Endothelial cell of umbilical vein (primary cell): ENCODE measurements around the gene AGBL4. TPM values are rescaled to one million over a fixed set of nuclear protein-coding genes. Genes with fewer than 3 reads are reported as not detected.

Experiments used
- BruUV-seq: library from RNA; stranded (reverse); fragments of 400-500 nt; replicated peaks from 2 replicates; lab custom pipeline; 2021; lab: Mats Ljungman, UMichigan
- CTCF ChIA-PET: fragments of 300-600, 350-600 bp; sonication (Branson Sonifier 250); formaldehyde crosslinking; loops from one replicate; lab custom pipeline; 2021; ENCODE audit warnings: antibody characterized with exemption, inconsistent platforms; lab: Charles Lee
- POLR2A ChIA-PET: fragments of 300-600, 350-600 bp; sonication (Branson Sonifier 250); formaldehyde crosslinking; loops from one replicate; lab custom pipeline; 2021; ENCODE audit warnings: antibody characterized with exemption, inconsistent platforms; lab: Charles Lee
- DNase-seq: peaks from one replicate; pipeline ENCODE4 v3.0.0-alpha.2; 2011; ENCODE audit warnings: low read depth, low spot score
- FAIRE-seq: peaks from 2 replicates; lab custom pipeline; 2011; peaks lifted over from hg19 to GRCh38; lab: Jason Lieb, UNC
- H2AFZ ChIP-seq: 2 replicates; pipeline ENCODE4 v1.6.0; 2012; ENCODE audit warnings: low read depth, low read length, control low read depth, inconsistent platforms
- H3K27ac ChIP-seq: 2 replicates; pipeline ENCODE4 v1.5.1; 2011; ENCODE audit warnings: low read depth, mild to moderate bottlenecking, control low read depth, low read length, moderate library complexity; ENCODE audit not compliant: insufficient read depth
- H3K27me3 ChIP-seq, 2 experiments: 2 replicates each; pipeline versions ENCODE4 v1.6.0 to v1.6.1; 2011; ENCODE audit warnings: low read length in 2 of 2, mixed read lengths in 1 of 2; ENCODE audit not compliant: control insufficient read depth in 2 of 2, insufficient read depth in 2 of 2
- H3K36me3 ChIP-seq, 2 experiments: 2 replicates in 1 of 2; 3 replicates in 1 of 2; pipeline ENCODE4 v1.5.1; 2011; ENCODE audit warnings: low read length in 2 of 2, mild to moderate bottlenecking in 1 of 2, moderate library complexity in 1 of 2; ENCODE audit not compliant: control insufficient read depth in 2 of 2, insufficient read depth in 2 of 2; ENCODE audit errors: extremely low read depth in 1 of 2
- H3K4me1 ChIP-seq: 3 replicates; pipeline ENCODE4 v1.5.1; 2011; ENCODE audit warnings: mild to moderate bottlenecking, low read length; ENCODE audit not compliant: control insufficient read depth, insufficient read depth; ENCODE audit errors: extremely low read depth
- H3K4me2 ChIP-seq: 2 replicates; pipeline ENCODE4 v1.6.1; 2011; ENCODE audit warnings: low read length, control low read depth, mixed read lengths; ENCODE audit not compliant: insufficient read depth
- H3K4me3 ChIP-seq, 3 experiments: fragments of 200-600 bp in 1 of 3; sonication (generic), shearing (Covaris generic) in 1 of 3; replicated peaks in 1 of 3; 2 replicates each; pipeline ENCODE4 v1.5.1; 2011 to 2016; ENCODE audit warnings: control low read depth in 3 of 3, low read length in 3 of 3, mild to moderate bottlenecking in 2 of 3, inconsistent platforms in 1 of 3, low read depth in 1 of 3, moderate library complexity in 1 of 3; ENCODE audit not compliant: insufficient read depth in 1 of 3
- H3K79me2 ChIP-seq: 2 replicates; pipeline ENCODE4 v1.6.0; 2012; ENCODE audit warnings: low read length, inconsistent platforms; ENCODE audit not compliant: control insufficient read depth, insufficient read depth
- H3K9ac ChIP-seq: replicated peaks from 2 replicates; pipeline ENCODE3; 2011; ENCODE audit warnings: low read length, control low read depth; ENCODE audit not compliant: insufficient read depth; ENCODE audit errors: extremely low read depth
- H3K9me1 ChIP-seq: replicated peaks from 3 replicates; pipeline ENCODE4 v1.6.0; 2011; ENCODE audit warnings: mild to moderate bottlenecking, low read length; ENCODE audit not compliant: control insufficient read depth, insufficient read depth; ENCODE audit errors: extremely low read depth
- H3K9me3 ChIP-seq: replicated peaks from 2 replicates; pipeline ENCODE4 v1.5.1; 2012; ENCODE audit warnings: low read length, inconsistent platforms; ENCODE audit not compliant: control insufficient read depth, insufficient read depth
- H4K20me1 ChIP-seq: replicated peaks from 2 replicates; pipeline ENCODE3; 2011; ENCODE audit warnings: mild to moderate bottlenecking, low read length; ENCODE audit not compliant: control insufficient read depth, insufficient read depth; ENCODE audit errors: extremely low read depth
- CTCF ChIP-seq, 2 donors: IDR thresholded peaks; 1 replicate in 1 of 2; 2 replicates in 1 of 2; pipeline ENCODE4 v1.5.1; 2011; ENCODE audit warnings: low read length in 2 of 2, mild to moderate bottlenecking in 2 of 2, moderate library complexity in 2 of 2, control low read depth in 1 of 2, inconsistent platforms in 1 of 2, low read depth in 1 of 2; ENCODE audit not compliant: insufficient read depth in 1 of 2; ENCODE audit errors: extremely low read depth in 1 of 2
- EZH2 ChIP-seq: IDR thresholded peaks from 2 replicates; pipeline ENCODE4 v1.6.1; 2012; ENCODE audit warnings: borderline replicate concordance, low read depth, mild to moderate bottlenecking, moderate library complexity, low read length, inconsistent platforms; ENCODE audit not compliant: severe bottlenecking
- FOS ChIP-seq: IDR thresholded peaks from 2 replicates; pipeline ENCODE4 v1.6.1; 2011; ENCODE audit warnings: mild to moderate bottlenecking, low read length, moderate library complexity, borderline replicate concordance; ENCODE audit not compliant: insufficient read depth
- GATA2 ChIP-seq: IDR thresholded peaks from 2 replicates; pipeline ENCODE4 v1.7.0; 2011; ENCODE audit warnings: low read depth, mild to moderate bottlenecking, moderate library complexity, mixed read lengths, low read length; ENCODE audit not compliant: insufficient read length, insufficient read depth
- JUN ChIP-seq: IDR thresholded peaks from 2 replicates; pipeline ENCODE4 v1.6.1; 2011; ENCODE audit warnings: borderline replicate concordance, low read depth; ENCODE audit not compliant: insufficient read length, insufficient read depth
- MAX ChIP-seq: IDR thresholded peaks from 2 replicates; pipeline ENCODE4 v1.6.1; 2011; ENCODE audit not compliant: insufficient read depth, insufficient read length
- MYC ChIP-seq: IDR thresholded peaks from one replicate; pipeline ENCODE4 v1.6.1; 2011; ENCODE audit warnings: mild to moderate bottlenecking, low read depth, low read length
- POLR2A ChIP-seq: IDR thresholded peaks from 2 replicates; pipeline ENCODE4 v1.6.1; 2012; ENCODE audit warnings: low read depth, mild to moderate bottlenecking, control low read depth, low read length
- POLR2AphosphoS5 ChIP-seq: IDR thresholded peaks from 2 replicates; pipeline ENCODE4 v1.6.1; 2012; ENCODE audit warnings: low read depth, mild to moderate bottlenecking, control low read depth, low read length, moderate library complexity; ENCODE audit not compliant: insufficient read depth
- dilution Hi-C: fragments of 300-500 bp; cut with MboI; formaldehyde crosslinking; loops from one replicate; pipeline ENCODE4 v1.15.0; 2019; ENCODE audit warnings: low sequenced_read_pairs; ENCODE audit not compliant: extremely low pct_ligation_motif_present
- intact Hi-C: fragments of 100-400 bp; cut with micrococcal nuclease; formaldehyde crosslinking; loops from one replicate; pipeline ENCODE4 v1.10.0; 2022
- polyA plus RNA-seq, 4 experiments: library from polyadenylated mRNA; depleted of rRNA in 3 of 4; stranded (reverse) in 3 of 4; unstranded in 1 of 4; fragments of >200 nt; gene quantifications; 2 replicates each; pipeline versions ENCODE4 v1.2.1 to v1.2.3, GENCODE V29; 2011 to 2012; ENCODE audit warnings: missing spikeins in 1 of 4
- total RNA-seq: library from RNA; stranded (reverse); gene quantifications from 2 replicates; pipeline ENCODE4 v1.2.3, GENCODE V29; 2021

The AGBL4 gene
- total and polyA plus RNA-seq, 2 donors (not counting 3 experiments of a cell fraction or from before 2014, with no cell fraction given): not detected

GRCh38 chr1:49046305-49046704 lies 977.4 kb downstream of the AGBL4 start:
- Histone ChIP-seq H3K4me2 (no peak overlapping the region), H3K36me3 (no peaks in the 10 kb centered on the region), H3K9me1 (no peaks in the 10 kb centered on the region), H3K27me3 (no peaks in the 10 kb centered on the region), H4K20me1 (no peaks in the 10 kb centered on the region), H2AFZ (no peak overlapping the region), H3K79me2 (no peaks in the 10 kb centered on the region), H3K4me3 (no peak overlapping the region), H3K4me1 (no peaks in the 10 kb centered on the region), H3K9me3 (peaks cover 2% of the 10 kb centered on the region), H3K27ac (no peak overlapping the region), H3K9ac (no peak overlapping the region)
- POLR2A ChIA-PET: no interaction called here
- FAIRE-seq: no peak
- dilution Hi-C loops: no loop called here
- CTCF ChIA-PET: no interaction called here
- TF ChIP-seq POLR2AphosphoS5: no peak
- no peak for TF ChIP-seq EZH2
- TF ChIP-seq CTCF (IDR thresholded peaks at IDR 0.05; ENCODE audit: extremely low read depth in 1 of 2, insufficient read depth in 1 of 2, low read depth in 1 of 2, low read length in 2 of 2): no peak
- TF ChIP-seq GATA2: no peak
- no peak for TF ChIP-seq FOS
- TF ChIP-seq JUN: no peak
- TF ChIP-seq MAX: no peak
- no peak for TF ChIP-seq POLR2A
- TF ChIP-seq MYC: no peak
- DNase-seq: no peak
- no TSS peak for BruUV-seq
- intact Hi-C loops: no loop called here
